Esophagus mucosa (tissue), 1 donor: ENCODE data around the gene MRPS11. TPM values are rescaled to one million over a fixed set of nuclear protein-coding genes. Genes with fewer than 3 reads are reported as not detected.
"Not testable (repeated sequence)": the region's sequence is repeated elsewhere in the genome, so short reads cannot be mapped to it uniquely, and the experiment has no call there.

Experiments
- ATAC-seq: fragments of 200-7000 bp; cut with Tn5 transposase; one replicate; pipeline ENCODE4 v1.9.1; 2020
- total RNA-seq: library from RNA; stranded (reverse); gene quantifications from one replicate; pipeline ENCODE4 v1.2.4, GENCODE V29; 2023
- donor health status: DM: yes; HTN: yes; CAD: no.

The MRPS11 gene
- total RNA-seq: 42.7 TPM

DNA sequence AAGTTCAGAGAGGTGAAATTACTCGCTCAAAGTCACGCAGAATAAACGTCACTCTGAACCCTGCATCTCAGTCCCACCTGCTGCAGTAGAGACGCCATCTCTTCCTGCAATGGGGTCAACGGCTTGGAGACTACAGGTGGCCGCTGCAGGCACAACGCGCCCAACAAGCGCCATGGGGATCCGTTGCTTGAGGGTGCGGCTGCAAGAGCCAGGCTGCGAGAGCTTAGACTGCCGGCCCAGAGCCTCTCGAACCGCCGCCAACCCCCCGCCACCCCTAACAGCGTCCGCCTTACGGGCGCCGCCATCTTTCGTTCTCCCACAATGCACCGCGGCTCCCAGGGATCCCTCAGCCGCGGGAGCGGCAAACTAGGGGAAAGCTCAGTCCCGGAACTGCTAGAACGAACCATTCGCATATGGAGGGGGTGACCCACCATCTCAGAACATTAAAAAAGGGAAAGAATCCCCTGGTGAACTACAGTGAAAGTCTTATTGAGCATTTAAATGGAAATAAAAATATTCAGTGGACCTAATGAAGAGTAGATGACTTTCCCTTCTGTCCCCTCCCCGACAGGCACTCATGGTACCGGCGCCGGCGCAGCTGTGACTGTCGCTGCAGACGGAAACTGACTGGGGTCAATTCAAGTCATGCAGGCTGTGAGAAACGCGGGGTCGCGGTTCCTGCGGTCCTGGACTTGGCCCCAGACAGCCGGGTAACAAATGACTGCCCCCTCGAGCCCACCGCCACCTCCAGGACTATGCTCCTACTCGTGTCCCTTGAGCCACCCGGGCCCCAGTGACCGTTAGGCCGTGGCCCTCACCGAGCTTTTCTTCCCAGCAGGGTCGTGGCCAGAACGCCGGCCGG lies at the start of gene MRPS11, which contains the start of gene MRPL46:
Gene MRPS11, plus strand, starts transcription at position 636 of the 862 bp plus-strand sequence. Its CDS starts 10 bp downstream, at position 646.
Gene MRPL46, minus strand, starts transcription at position 316 of the 862 bp plus-strand sequence. Its CDS starts 11 bp downstream, at position 305.
- ATAC-seq: peak; percentile 94

DNA sequence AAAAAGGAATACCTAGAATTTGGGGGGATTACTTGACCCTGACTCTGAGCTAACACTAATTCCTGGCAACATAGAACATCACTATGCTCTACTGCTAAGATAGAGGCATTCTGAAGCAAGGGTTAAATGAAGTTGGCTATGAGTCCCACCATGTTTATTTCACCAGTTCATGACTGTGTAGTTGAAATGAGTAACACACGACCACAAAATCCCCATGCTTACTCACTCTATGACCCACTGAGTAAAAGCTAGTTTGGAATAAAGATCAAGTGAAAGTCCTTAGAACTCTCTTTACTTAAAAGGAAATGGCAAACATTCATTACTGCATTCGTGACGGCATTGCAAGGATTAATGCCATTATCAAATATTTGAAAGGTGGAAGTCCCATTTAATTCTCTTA lies 47.7 kb upstream of the MRPS11 start:
- ATAC-seq: no peak

DNA sequence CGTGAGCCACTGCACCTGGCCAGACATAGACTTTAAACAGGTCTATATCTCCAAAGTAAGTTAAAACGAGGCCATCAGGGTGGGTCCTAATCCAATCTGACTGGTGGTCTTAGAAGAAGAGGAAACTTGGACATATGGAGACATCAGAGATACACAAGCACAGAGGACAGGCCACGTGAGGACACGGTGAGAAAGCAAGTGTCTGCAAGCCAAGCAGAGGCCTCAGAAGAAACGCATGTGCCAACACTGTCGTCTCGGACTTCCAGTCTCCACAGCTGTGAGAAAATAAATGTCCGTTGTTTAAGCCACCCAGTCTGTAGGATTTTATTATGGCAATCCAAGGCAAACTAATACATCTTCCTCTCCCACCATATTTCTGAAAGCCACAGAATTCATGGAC lies 44.2 kb upstream of the MRPS11 start:
- no peak for ATAC-seq

GRCh38 chr15:88426304-88426703 lies 41.2 kb upstream of the MRPS11 start:
- no peak for ATAC-seq

DNA sequence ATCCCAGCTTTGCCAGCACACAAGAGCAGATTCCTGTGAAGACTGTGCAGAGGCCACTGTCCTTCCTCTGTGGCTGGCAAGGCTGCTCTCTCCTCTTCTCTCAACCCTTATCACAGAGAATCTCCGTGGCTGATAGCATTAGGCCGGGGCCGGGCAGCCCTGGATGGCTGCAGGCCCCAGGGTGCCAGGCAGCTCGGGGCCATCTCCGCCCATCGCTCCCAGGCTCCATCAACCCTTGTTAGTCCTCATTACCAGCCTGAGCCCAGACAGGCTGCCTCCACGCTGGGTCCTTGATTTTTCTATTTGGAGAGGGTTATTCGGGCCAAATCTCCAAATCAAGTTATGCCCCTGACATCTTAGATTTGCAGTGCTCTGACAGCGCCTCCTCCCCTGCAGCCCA lies 39.5 kb upstream of the MRPS11 start:
- ATAC-seq: no peak

DNA sequence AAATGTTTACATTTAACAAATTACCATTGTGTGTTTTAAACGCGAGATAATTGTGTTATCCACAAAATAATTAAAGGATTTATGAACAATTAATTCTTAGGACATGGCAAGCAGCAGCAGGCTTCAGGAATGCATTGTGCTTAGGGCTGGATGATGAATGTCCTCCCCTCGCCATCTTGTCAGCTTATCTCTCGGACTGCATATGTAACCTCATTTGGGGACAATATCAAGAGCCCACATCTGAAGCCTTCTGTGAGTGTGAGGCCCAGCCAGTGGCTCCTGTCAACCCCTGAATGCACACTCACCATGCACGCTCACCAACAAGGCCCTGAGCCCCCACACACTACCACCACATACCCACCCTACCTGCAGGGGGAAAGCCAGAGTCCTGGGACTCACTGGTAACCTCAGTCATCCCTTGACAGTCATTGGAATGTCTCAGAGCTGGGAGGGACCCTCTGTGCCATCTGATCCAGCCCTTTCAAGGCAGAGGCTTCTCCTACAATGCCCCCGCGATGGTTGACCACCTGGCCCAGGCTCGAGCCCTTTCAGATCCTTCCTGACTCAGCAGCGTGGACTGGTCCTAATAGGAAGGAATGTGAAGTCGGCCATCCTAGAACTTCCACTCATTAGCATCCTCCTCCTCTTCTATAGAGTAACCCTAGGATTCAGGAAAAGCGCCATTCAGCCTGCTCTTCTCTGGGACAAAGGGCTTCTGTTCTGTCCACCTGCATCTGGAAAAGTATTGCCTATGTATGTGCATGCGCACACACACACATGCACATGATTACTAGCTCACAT lies 38.5 kb upstream of the MRPS11 start:
- ATAC-seq: no peak

DNA sequence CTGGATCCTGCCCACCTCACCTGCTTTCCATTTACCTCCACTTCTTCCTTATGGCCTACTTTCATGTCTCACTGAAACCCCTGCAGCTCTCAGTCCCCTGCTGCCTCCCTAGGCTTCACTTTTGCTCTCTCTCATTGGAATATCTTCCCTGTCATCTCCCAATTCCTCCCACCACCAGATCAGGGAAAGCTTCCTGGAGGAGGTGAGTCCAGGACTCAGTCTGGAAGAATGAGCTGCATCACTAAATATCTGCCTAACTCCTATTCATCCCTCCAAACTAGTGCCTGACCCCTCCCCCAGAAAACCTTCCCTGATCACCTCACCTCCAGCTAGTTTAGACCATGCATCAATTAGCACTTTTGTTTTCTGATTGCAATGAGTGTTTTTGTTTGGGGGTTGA lies 37.5 kb upstream of the MRPS11 start:
- ATAC-seq: no peak

DNA sequence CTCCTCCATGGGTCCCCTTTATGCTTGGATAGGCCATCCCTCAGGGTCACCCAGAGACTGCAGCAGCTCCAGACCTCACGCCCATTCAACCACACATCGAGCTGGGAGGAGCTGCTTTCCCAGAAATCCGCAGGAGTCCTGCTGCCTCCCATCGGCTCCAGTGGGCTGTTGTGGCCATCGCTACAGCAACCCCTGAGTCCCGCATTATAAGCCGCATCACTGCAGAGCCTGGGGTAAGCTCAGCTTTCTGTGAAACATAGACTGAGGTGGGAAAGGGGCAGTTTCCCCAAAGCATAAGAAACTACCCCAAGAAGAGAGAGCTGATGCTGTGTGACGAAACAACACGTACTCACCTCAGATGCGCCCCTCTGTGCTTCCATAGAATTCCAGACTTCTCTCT lies 36.1 kb upstream of the MRPS11 start:
- no peak for ATAC-seq

GRCh38 chr15:88433046-88433685 lies 34.3 kb upstream of the MRPS11 start:
- no peak for ATAC-seq

DNA sequence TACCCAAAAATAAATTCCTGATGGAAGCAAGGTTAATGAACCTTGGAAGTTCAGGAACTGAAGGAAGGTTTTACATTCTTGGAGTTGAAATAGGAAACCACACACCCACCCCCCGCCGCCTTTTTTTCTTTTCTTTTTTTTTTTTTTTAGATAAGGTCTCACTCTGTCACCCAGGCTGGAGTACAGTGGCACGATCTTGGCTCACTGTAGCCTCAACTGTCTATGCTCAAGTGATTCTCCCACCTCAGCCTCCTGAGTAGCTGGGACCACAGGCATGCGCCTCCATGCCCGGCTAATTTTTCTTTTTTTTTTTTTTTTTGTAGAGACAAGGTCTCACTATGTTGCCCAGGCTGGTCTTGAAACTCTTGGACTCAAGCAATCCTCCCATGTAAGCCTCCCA lies 33.4 kb upstream of the MRPS11 start:
- not testable (repeated sequence) for ATAC-seq

DNA sequence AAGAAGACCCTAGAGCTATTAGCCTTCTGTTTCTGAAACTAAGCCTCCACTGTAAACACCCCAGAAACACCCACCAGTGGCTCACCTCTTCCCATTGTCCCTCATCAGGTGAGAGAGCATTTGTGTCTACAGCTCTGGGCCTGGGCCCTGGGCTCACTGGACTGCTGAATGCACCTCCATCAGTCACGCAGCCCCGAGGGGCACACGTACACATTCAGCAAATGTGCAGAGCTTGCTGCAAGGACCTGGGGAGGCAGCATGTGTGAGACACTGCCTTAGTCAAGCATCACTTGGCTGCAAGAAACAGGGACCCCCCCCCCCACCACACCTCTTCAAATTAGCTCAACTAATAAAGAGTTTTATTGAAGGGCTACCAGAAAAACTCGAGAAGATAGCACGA lies 29.3 kb upstream of the MRPS11 start:
- no peak for ATAC-seq

DNA sequence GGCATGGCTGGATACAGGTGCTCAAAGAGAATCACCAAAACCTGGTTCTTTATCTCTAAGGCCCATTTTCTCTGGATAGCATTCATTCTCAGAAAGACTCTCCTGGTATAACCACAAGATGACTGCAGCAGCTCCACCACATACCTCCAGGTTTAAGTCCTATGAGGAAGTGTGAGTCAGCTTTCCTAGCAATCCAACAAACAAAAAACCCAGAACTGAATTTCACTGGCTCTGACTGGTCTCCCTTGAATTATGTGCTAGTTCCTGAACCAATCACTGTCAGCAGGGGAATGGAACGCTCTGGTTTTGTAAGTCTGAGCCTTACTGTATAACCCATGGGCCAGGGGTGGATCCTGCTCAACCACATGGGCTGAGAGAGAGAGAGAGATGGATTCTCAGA lies 27.5 kb upstream of the MRPS11 start:
- peak; percentile 96 for ATAC-seq

GRCh38 chr15:88441076-88441730 lies 26.3 kb upstream of the MRPS11 start:
- ATAC-seq: no peak

DNA sequence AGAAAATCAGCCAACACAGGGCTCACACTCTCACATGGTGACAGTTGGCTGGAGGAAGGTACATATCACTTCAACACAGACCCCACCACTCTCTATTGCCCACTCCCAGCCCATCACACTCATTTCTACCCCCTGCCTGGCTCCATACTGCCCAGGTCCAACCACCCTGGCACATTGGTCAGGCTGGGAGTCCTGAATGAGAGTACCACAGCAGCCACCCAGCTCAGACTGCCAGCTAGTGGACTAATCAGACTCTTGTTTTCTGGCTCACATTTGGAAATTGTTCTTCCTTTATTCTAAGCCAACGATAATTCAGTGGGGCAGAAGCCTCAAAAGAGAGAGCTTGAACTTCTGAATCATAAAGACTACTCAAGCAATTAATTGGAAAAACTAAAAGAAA lies 20.3 kb upstream of the MRPS11 start:
- ATAC-seq: no peak

- no peak for ATAC-seq
Observed at GRCh38 chr15:88447741-88448140, 19.8 kb upstream of the MRPS11 start.

DNA sequence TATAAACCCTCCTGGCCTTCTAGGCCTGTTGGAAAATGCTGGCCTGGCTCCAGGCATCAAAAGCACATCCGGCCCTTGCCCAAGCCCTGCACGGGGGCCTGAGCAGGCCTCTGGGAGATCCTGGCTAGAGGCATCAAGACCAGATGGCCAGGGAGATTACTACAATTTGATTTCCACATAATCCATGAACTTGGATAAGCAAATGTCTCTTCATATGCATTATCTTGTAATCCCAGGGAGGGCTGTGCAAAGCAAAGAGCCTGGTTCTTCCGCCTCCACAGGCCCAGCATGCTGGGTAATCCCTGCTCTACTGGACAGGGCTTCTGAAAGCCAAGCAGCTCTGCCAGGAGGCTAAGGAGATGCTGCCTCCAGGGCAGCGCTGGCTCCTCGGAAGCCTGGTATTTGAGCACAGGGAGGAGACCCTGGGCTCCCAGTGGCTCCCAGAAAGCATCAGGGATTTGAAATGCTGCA lies 18.5 kb upstream of the MRPS11 start:
- ATAC-seq: no peak

DNA sequence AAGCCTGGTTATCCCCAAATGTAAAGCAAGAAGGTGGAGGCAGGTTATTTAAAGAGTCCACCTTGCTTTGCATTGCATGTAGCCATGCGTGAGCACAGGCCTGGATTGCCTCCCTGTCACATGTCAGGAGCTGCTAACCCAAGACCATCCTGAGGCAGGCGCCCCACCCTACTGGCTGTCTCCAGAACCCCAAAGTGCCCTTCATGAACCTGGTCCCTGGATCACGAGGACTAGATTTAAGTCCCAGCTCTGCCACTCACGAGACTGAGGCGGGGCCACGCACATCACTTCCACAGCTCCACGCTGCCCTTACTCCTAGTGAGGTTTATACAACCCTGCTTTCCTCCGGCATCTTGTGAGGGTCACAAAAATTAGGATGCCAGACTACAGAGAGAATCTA lies 17.9 kb upstream of the MRPS11 start:
- no peak for ATAC-seq

GRCh38 chr15:88450125-88450798 lies 17.2 kb upstream of the MRPS11 start:
- ATAC-seq: peak; percentile 78

DNA sequence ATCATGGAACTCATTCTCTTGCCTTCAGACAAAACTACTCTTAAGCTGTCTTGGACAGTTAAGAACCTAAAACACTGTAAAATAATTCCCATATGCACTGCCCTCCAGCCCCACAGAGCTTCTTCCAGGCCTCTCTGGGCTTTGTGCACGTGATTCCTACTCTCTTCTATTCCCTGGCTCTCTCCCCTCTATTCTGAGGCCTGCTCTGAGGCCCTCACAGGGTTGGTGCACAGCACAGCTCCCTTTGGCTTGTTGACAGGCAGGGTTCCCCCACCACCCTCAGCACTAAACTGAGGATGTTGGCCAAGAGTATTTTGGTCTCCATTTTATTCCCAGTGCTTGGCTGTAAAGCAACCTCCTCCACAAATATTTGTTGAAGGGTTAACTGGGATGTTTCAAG lies 13.9 kb upstream of the MRPS11 start:
- ATAC-seq: no peak

GRCh38 chr15:88454236-88454635 lies 13.3 kb upstream of the MRPS11 start:
- ATAC-seq: no peak

DNA sequence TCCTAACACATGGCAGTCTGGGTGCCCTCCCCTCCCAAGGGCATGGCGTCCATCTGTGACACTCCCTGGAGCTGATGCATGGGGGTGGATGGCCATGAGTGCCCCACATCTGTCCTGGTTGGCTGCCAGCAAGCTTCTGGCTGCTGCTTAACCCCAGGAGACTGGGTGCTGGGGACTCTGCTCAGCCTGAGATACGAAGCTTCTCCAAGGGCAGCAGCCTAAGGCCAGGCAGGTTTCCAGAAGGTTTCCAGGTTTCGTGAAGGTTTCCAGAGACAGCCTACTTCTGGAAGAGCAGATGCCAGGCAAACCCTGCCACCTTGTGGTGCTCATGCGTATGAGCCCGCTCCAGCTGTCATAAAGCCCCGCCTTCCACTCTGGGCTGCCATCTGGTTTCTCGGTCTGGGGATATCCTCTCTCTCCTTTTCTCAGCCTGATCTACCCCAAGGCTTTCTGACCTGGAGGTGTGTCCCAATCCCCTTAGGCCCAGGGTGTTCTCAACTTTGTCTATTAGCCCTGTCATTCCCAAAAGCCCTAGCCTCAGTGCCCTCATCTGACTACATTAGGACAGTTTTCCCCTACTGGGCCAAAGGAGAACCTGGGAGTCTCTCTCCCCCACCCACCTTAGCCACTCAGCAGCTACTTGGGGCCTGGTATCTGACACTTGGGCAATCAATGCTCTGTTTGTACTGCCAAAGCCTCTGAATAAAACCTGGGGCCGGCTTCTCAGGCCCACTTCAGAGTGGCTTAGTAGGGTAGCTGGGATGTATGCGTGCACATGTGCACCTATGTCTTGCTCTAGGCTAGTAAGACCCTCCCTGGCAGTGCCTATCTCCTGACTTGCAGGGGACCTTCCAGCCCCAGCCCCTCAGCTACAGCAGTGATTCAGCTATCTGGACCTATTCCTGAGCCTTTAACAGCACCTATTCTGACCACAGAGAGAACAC lies 12.4 kb upstream of the MRPS11 start:
- peak; percentile 91 for ATAC-seq
